Adipose tissue (tissue), 3 donors: Measurements from ENCODE around the gene SPINK4. TPM values are rescaled to one million over a fixed set of nuclear protein-coding genes. Genes with fewer than 3 reads are reported as not detected.

Experiments used
- H3K27ac ChIP-seq: one replicate; pipeline ENCODE4 v1.5.1; 2013; ENCODE audit warnings: low read depth, low read length
- WGBS, 3 donors: extraction: QIAGEN DNeasy Blood & Tissue Kit; methylation state at CpG; one replicate each; pipeline ENCODE4 v1.1.7; 2013; 5-methylcytosine and 5-hydroxymethylcytosine counted together
- polyA plus RNA-seq, 3 donors: library from polyadenylated mRNA; stranded (reverse); fragments of 200-250 nt; gene quantifications; one replicate each; pipeline ENCODE4 v1.2.3, GENCODE V29; 2013
- donor health status: healthy with polysubstance abuse.
- donor health status: Bipolar disorder and iron deficiency.
- donor health status: healthy.

The SPINK4 gene
- polyA plus RNA-seq, 3 donors, result 0.40 to 0.94 TPM; not detected in 1

GRCh38 chr9:33249983-33250382, 10.0 kb downstream of the SPINK4 start:
- no peak overlapping the region for H3K27ac ChIP-seq
- 90 to 100% (median 92%) methylated on average over 2 of the region's 2 CpGs for WGBS, 3 donors

DNA sequence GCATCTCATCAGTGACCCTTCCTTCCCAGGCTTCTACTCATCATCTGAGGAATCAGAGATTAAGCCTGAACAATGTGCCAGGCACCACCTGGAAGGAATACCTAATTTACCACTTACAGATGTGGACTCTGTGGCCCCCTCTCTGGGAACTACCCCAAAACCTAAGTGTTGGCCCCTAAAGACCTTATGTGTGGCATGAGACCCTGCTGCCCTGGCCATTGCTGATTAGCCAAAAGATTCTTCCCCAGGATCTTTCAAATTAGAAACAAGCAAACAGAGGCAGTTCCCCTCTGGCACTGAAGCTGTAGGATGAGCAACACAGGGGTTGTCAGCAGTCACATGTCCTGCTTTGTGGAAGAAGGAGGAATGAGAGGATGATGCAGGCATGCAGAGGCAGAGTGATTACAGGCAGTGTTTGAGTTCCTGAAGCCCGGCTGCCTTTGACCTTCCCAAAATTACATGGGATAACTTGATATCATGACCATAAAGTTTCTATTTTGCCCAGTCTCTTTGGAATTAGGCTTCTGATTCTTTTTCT, 10.6 kb downstream of the SPINK4 start:
- 71 to 83% (median 77%) methylated on average over 1 of the region's 1 CpG for WGBS, 3 donors
- H3K27ac ChIP-seq, result no peak overlapping the region

DNA sequence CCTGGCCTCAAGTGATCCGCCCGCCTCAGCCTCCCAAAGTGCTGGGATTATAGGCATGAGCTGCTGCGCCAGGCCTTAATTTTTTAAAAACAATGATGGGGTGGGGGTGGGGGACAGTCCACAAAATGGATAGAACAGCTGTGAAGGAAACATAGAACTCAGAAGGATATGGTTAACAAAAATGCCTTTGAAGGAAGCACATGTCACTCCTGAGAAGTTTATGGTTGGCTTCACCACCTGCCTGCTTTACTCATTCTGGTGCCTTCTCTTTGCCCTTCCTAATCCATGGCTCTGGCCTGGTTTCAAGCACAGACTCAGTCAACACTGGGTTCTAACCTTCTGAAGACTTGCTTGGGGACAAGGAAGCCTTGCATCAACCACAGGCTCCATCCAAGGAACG, 14.2 kb downstream of the SPINK4 start:
- WGBS, 3 donors, result 94 to 97% (median 96%) methylated on average over 4 of the region's 4 CpGs
- H3K27ac ChIP-seq, result no peak overlapping the region

DNA sequence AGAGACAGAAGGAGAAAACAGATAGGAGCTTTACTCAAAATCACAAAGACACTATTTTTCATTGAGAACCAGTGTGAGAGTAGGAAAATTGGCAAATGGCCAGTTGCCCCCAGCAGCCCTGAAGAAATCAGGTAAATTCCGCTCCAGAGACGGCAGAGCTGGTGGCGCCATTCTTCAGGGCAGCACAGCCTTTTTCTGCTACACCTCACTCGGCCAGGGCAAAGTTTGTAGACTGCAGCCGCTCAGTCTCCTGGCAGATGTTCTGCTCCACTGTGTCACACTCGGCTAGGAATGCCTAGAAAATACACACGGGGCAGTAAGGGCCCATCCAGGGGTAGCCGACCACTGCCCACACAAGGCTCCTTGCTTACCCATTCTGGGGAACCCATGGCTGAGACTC, 15.0 kb downstream of the SPINK4 start:
- WGBS, 3 donors, result 92 to 98% (median 95%) methylated on average over 8 of the region's 8 CpGs
- no peak overlapping the region for H3K27ac ChIP-seq

DNA sequence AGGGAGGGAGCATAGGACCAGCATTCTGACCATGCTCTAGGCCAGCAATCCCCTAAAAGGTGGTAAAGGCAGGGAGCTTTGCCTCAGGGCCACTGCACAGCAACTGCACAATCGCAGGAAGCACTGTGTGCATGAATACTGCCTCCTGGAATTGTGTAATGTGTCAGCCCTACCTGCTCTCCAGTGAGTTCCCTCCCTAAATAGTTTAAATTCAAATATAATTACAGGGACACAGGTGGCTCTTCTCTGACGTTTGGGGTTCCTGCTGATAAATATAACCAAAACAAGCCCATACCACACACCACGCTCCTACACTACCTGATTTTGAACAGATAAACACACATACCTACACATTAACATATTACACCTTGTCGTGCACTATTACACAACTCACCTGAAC, 15.5 kb downstream of the SPINK4 start:
- WGBS, 3 donors, result 89 to 92% (median 91%) methylated on average over 4 of the region's 4 CpGs
- no peak overlapping the region for H3K27ac ChIP-seq

DNA sequence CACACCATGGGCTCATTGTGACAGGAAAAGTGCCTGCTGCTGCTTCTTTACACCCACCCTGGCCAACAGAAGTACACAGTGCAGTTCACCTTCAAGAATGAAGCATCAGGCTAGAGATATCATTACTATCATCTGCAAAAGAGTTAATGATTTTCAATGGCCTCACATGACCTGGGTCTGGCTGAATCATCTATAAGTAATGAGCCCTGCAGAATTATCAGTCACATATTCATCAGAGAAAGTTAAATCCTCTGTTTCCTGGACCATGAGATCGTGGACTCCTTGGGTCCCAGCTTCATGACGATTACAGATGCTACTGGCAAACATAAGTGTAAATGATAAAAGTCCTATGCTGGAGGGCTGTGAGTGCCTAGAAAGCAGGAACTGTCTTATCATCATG, 16.3 kb downstream of the SPINK4 start:
- 85 to 94% (median 89%) methylated on average over 2 of the region's 2 CpGs for WGBS, 3 donors
- H3K27ac ChIP-seq, result no peak overlapping the region

DNA sequence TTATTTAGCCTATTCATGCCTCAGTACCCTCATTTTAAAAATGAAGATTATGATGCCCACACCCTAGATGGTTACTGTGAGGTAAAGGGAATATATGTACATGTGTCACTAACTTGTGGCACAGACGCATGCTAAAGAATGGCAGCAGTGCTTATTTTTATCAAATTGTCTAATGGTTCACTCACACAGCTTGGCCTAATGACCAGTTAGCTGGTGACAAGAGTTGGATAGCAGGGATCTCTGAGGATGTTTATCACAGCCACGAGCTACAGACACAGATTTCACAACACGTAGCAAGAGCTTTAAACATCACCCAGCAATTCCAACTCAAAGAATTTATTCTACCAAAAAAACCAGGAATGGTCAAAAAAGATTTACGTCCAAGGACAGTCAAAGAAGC, 17.3 kb downstream of the SPINK4 start:
- no peak overlapping the region for H3K27ac ChIP-seq
- WGBS, 3 donors, result 83 to 92% (median 87%) methylated on average over 4 of the region's 4 CpGs

- WGBS, 3 donors, result 73 to 86% (median 86%) methylated on average over 1 of the region's 1 CpG
- no peak overlapping the region for H3K27ac ChIP-seq
These were observed 20.4 kb downstream of the SPINK4 start for GRCh38 chr9:33260372-33260771.

DNA sequence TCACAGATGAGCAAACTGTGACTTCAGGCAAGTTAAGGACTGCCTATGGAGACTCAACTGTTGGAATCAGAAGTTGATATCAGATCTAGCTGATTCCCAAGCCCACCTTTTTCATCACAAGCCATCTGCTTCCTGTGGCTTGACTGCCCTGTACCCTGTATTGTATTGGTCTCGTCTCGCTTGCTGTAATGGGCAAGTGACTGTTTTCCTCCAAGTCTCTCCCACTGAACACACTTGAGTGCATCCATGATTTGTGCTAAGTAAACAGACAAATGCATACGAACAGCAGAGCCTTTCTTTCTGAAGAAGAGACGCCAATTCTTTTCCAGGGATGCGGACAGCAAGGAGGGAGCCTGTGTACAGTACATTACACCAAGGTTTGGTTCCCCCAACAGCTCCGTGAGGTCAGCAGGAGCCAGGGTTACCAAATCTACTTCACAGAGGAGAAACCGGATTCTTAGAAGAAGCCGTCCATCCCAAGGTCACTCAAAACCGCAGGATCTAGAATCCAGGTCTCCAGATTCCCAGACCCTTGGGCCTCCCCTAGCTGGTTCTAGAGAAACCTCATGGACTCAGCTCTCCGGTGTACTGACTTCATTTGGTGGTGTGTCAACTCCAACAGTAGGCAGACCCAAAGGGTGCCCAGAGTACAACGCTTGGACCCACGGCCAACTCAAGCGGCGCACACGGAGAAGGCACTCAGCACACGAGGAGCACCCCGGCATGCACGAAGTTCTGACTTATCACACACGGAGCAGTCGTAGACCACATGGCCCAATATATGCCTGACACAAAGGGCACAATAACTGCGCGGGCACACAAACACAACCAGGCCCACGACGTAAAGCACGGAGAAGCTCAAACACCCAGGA, 23.4 kb downstream of the SPINK4 start:
- H3K27ac ChIP-seq, result no peak overlapping the region
- WGBS, 3 donors, result 8% methylated on average over 25 of the region's 25 CpGs

DNA sequence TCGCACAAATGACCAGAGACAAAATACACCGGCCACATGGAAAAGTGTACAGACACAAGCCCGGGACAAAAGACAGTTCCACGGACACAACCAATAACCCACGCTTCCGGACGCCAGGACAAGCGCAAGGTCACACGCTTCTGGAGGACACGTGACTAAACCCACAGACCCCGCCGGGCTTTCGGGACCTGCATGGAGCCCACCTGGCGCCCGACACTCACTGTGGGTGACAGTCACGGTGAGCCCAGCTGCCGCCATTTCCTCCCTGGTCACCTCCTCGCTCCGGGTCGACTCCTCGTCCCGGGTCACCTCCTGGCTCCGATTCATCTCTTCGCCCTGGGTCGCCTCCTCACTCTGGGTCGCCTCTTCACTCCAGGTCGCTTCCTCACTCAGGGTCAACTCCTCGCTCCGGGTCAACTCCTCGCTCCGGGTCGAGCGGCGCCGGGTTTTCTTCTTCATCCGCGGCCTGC, 24.1 kb downstream of the SPINK4 start:
- peak overlapping the region; percentile 87 for H3K27ac ChIP-seq
- 0% methylated on average over 35 to 37 of the region's 37 CpGs for WGBS, 3 donors

- H3K27ac ChIP-seq, result peak within 1 kb of the TSS; percentile 87
- 0 to 1% (median 0%) methylated on average over 53 to 67 of the region's 67 CpGs for WGBS, 3 donors
These were observed 24.7 kb downstream of the SPINK4 start, which contains the start of the genes BAG1 and CHMP5 for GRCh38 chr9:33264473-33265177. BAG1 (minus strand) TSS chr9:33264708. CHMP5 (plus strand) TSS chr9:33265049; CDS start chr9:33265079, 30 bp downstream.

DNA sequence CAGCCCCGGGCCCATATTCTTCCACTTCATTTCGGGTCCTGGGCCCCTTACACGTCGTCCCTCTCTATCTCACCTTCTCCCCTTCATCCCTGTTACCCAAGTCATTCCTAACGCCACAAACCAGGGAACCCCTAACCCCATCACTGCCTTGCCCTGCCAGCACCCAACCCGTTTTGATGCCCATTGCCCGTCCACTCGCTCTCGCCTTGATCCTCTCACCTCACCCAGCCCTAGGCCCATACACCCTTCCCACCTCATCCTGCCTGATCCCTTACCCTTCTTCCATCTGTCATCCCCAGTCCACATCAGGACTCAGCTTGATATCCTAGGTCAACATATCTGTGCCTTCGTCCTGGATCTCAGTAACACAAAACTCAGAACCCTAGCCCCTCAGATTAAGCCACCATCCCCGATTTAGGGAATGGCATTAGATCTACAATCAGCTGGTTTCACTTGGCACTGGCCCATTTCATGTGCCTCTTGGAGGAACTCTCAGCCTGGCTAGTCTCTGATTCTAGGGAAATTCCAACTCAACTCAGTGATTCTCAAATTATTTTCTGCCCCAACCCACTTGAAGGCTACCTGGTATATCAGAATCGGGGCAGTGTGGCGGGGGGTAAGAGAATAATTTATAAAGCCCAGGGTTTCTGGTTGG, 25.4 kb downstream of the SPINK4 start:
- WGBS, 3 donors, result 18 to 23% (median 19%) methylated on average over 13 of the region's 13 CpGs
- H3K27ac ChIP-seq, result peak overlapping the region; percentile 39

GRCh38 chr9:33267151-33267767, 27.3 kb downstream of the SPINK4 start:
- H3K27ac ChIP-seq, result no peak overlapping the region

- WGBS, 3 donors, result 97 to 99% (median 97%) methylated on average over 3 of the region's 3 CpGs
- H3K27ac ChIP-seq, result no peak overlapping the region
These were observed 30.2 kb downstream of the SPINK4 start for GRCh38 chr9:33270146-33270545.

- 98 to 100% (median 100%) methylated on average over 1 of the region's 1 CpG for WGBS, 3 donors
- no peak overlapping the region for H3K27ac ChIP-seq
These were observed 32.1 kb downstream of the SPINK4 start for GRCh38 chr9:33272061-33272460.

- no peak overlapping the region for H3K27ac ChIP-seq
- WGBS, 3 donors, result 77 to 85% (median 81%) methylated on average over 3 of the region's 3 CpGs
These were observed 33.5 kb downstream of the SPINK4 start for GRCh38 chr9:33273266-33273971.

GRCh38 chr9:33273972-33274328, 34.0 kb downstream of the SPINK4 start:
- no peak overlapping the region for H3K27ac ChIP-seq
- 72 to 100% (median 94%) methylated on average over 2 of the region's 2 CpGs for WGBS, 3 donors

GRCh38 chr9:33277484-33277883, 37.5 kb downstream of the SPINK4 start:
- 97 to 98% (median 97%) methylated on average over 4 of the region's 4 CpGs for WGBS, 3 donors
- H3K27ac ChIP-seq, result no peak overlapping the region
